ENCODE data around the gene ADCY2.

Gene ADCY2

DNA sequence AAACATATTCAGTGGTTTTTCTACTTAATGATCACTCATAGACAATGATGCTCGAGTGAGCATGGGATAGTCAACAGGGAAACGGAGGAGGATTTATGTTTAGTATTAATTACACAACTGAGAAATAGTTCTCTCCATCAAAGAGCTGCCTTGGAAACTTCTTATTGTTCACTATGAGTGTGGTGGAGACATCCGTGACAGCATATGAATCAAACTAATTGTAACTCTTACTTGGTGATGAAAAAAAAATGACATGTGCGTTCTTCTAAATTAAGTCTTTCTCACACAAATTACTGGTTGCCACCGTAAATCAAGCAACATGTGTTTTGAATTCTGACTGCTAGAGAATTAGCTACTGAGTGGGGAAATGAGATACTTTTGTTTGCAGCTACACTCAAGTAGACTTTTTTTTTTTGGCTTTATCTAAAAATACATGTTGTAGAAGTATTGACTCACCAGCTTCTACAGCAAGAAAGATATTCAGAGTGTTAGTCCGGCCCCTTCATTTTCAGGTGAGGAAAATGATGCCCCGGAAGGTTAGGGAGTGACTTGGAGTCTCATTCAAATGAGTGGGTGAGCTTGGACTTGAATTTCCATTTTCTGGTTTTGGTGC is 275.5 kb downstream of the ADCY2 start:
- DNase-seq (ENCODE audit: low read depth, low spot score): no peak
- in situ Hi-C loops (cut with HindIII; ENCODE audit: low sequenced_read_pairs): no loop called here
- TF ChIP-seq, protein P1, sequence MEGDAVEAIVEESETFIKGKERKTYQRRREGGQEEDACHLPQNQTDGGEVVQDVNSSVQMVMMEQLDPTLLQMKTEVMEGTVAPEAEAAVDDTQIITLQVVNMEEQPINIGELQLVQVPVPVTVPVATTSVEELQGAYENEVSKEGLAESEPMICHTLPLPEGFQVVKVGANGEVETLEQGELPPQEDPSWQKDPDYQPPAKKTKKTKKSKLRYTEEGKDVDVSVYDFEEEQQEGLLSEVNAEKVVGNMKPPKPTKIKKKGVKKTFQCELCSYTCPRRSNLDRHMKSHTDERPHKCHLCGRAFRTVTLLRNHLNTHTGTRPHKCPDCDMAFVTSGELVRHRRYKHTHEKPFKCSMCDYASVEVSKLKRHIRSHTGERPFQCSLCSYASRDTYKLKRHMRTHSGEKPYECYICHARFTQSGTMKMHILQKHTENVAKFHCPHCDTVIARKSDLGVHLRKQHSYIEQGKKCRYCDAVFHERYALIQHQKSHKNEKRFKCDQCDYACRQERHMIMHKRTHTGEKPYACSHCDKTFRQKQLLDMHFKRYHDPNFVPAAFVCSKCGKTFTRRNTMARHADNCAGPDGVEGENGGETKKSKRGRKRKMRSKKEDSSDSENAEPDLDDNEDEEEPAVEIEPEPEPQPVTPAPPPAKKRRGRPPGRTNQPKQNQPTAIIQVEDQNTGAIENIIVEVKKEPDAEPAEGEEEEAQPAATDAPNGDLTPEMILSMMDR (IDR thresholded peaks at IDR 0.05; ENCODE audit: low read depth, low read length): no peak
- H3K4me3 ChIP-seq (ENCODE audit: low read depth, low read length): no peak overlapping the region

DNA sequence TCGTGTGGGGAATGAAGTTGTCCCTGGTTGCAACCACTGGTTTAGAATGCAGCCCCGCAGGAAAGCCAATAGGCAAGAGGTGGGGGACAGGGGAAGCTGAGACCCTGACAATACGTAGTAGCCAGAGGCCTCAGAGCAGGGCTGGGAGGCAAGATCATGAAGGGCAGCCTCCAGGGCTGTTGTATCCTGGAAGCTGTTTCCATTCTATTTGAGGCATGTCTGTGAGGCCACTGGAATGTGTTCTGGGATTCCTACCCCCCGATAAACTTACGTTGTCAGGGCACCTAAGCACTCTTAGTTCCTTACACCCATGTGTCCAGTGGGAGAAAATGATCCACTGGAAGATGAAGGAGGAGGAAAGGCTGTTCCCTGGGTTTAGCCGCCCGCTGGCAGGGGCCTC is 277.7 kb downstream of the ADCY2 start:
- TF ChIP-seq, protein P1 (IDR thresholded peaks at IDR 0.05; ENCODE audit: low read depth, low read length): no peak
- no peak overlapping the region for H3K4me3 ChIP-seq (ENCODE audit: low read depth, low read length)
- in situ Hi-C loops (cut with HindIII; ENCODE audit: low sequenced_read_pairs): no loop called here
- no peak for DNase-seq (ENCODE audit: low read depth, low spot score)

DNA sequence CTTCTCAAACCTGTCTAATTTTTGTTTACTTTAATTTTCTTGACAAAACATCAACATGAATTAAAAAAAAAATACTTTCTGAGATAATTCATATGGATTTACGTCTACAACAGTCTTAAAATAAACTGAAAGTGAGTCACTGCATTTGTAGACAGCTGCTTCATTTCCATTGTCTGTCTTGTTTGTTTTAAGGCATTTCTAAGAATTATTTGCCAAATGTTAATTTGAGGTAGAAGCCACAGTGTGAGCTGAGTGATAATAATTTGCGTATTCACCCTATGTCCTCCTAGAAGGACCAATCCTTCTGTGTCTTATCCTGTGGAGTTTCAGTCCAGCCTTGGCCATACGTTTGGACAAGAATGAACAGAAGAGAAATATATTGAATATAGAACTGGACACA is 280.5 kb downstream of the ADCY2 start:
- TF ChIP-seq, protein P1 (IDR thresholded peaks at IDR 0.05; ENCODE audit: low read depth, low read length): no peak
- in situ Hi-C loops (cut with HindIII; ENCODE audit: low sequenced_read_pairs): no loop called here
- DNase-seq (ENCODE audit: low read depth, low spot score): peak; percentile 40
- no peak overlapping the region for H3K4me3 ChIP-seq (ENCODE audit: low read depth, low read length)

DNA sequence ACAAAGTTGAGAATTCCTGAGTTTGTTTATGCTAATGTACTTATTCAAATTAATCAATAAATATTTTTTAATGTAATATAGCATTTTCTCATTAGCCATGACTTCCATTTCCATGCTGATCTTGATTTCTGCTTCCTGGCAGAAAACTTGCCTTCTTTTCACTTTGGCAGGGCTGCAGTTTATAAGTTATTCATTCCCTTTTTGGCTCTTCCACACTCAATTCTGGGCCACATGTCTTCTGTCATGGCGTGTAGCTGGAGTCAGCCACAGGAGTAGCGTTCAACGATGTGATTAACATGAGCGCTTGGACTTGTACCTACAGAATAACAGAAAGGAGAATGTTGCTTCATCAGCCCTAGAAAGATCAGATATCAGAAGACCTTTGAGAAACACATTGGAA is 282.1 kb downstream of the ADCY2 start:
- no peak overlapping the region for H3K4me3 ChIP-seq (ENCODE audit: low read depth, low read length)
- in situ Hi-C loops (cut with HindIII; ENCODE audit: low sequenced_read_pairs): no loop called here
- TF ChIP-seq, protein P1 (IDR thresholded peaks at IDR 0.05; ENCODE audit: low read depth, low read length): no peak

DNA sequence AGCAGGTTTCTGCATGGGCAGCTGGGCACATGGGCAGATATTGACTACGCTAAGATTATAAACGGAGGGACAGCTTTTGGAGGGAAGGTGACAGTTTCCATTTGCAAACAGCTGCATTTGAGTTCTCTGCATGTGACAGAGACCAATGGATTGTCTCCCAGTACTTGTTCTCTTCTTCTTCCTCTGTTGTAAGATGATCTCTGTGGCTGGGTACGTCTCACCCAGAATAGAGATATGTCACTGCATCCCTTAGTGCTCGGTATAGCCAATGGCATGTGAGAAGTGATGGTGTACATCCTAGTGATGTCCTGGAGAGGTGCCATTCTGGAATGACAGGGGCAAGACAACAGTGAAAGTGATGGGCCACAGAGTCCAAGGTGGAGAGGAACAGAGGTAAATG is 283.7 kb downstream of the ADCY2 start:
- in situ Hi-C loops (cut with HindIII; ENCODE audit: low sequenced_read_pairs): no loop called here
- H3K4me3 ChIP-seq (ENCODE audit: low read depth, low read length): no peak overlapping the region
- no peak for DNase-seq (ENCODE audit: low read depth, low spot score)
- TF ChIP-seq, protein P1 (IDR thresholded peaks at IDR 0.05; ENCODE audit: low read depth, low read length): no peak

More for the DNA sequence above, 282.1 kb downstream of the ADCY2 start:
- DNase-seq (ENCODE audit: low read depth, low spot score): no peak

DNA sequence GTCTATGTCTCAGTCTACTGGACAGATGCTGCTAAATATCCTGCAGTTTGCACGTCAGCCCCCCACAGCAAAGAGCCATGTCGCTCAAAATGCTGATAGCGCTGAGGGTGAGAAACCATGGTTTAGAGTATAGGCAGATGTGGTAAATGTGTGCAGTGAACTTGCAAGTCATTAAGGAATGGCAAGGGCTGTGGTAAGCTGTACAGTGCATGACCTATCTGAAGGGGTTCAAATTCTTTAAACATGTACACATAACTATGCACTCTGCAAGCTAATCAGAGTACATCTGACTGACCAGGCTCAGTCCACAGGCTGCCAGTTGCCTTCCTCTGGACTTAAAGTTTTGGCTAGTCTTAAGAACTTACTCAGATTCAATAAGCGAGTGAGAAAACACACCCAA is 284.3 kb downstream of the ADCY2 start:
- H3K4me3 ChIP-seq (ENCODE audit: low read depth, low read length): no peak overlapping the region
- peak; percentile 5 for DNase-seq (ENCODE audit: low read depth, low spot score)
- in situ Hi-C loops (cut with HindIII; ENCODE audit: low sequenced_read_pairs): no loop called here
- TF ChIP-seq, protein P1 (IDR thresholded peaks at IDR 0.05; ENCODE audit: low read depth, low read length): no peak
